Limb (tissue), 2 donors: ENCODE data around the gene ILF3.
A peak's percentile ranks its signal among the peaks of the same experiment; 100 is the strongest.

ENCODE experiments used
- DNase-seq, 2 donors: peaks; one replicate each; pipeline ENCODE4 v3.0.0-alpha.2; 2016; ENCODE audit errors: extremely low spot score in 2 of 2

Gene ILF3

GRCh38 chr19:10695401-10696398 is 41.6 kb downstream of the ILF3 start:
- DNase-seq = peak; percentile 92

GRCh38 chr19:10699650-10700335 is 45.6 kb downstream of the ILF3 start:
- no peak for DNase-seq

- DNase-seq = no peak
Observed at GRCh38 chr19:10701955-10702525, 47.9 kb downstream of the ILF3 start.

GRCh38 chr19:10706990-10707389 is 52.8 kb downstream of the ILF3 start:
- DNase-seq = no peak

- DNase-seq = no peak
Observed at GRCh38 chr19:10707440-10707839, 53.3 kb downstream of the ILF3 start.

- no peak for DNase-seq
Observed at GRCh38 chr19:10708291-10708690, 54.1 kb downstream of the ILF3 start.

- DNase-seq = no peak
Observed at GRCh38 chr19:10712045-10712444, 57.9 kb downstream of the ILF3 start.

- no peak for DNase-seq
Observed at GRCh38 chr19:10712754-10713153, 58.6 kb downstream of the ILF3 start.

GRCh38 chr19:10713317-10713716 is 59.2 kb downstream of the ILF3 start:
- no peak for DNase-seq

- DNase-seq = no peak
Observed at GRCh38 chr19:10717054-10717355, 62.9 kb downstream of the ILF3 start.

GRCh38 chr19:10717356-10718204 is 63.4 kb downstream of the ILF3 start, which contains the start of gene DNM2:
Gene DNM2 (plus strand): TSS chr19:10718079. CDS start chr19:10718243, 164 bp downstream.
- peak; percentile 98 to 100 for DNase-seq

GRCh38 chr19:10718205-10719196 is 64.4 kb downstream of the ILF3 start:
- no peak for DNase-seq

GRCh38 chr19:10719466-10719961 is 65.4 kb downstream of the ILF3 start:
- no peak for DNase-seq

- no peak for DNase-seq
Observed at GRCh38 chr19:10720607-10721125, 66.5 kb downstream of the ILF3 start.

- DNase-seq = no peak
Observed at GRCh38 chr19:10723591-10723990, 69.4 kb downstream of the ILF3 start.

GRCh38 chr19:10724573-10725071 is 70.5 kb downstream of the ILF3 start:
- no peak for DNase-seq

- no peak for DNase-seq
Observed at GRCh38 chr19:10725415-10725814, 71.3 kb downstream of the ILF3 start.

- DNase-seq = no peak
Observed at GRCh38 chr19:10726268-10726667, 72.1 kb downstream of the ILF3 start.

- no peak for DNase-seq
Observed at GRCh38 chr19:10727685-10728201, 73.6 kb downstream of the ILF3 start.
